Ishikawa (cell line): ENCODE measurements around the gene TAB3.

Experiments used
- CEBPB ChIP-seq: IDR thresholded peaks from 2 replicates; pipeline ENCODE4 v1.6.1; 2012
- CREB1 ChIP-seq: IDR thresholded peaks from 2 replicates; pipeline ENCODE4 v1.6.1; 2012; ENCODE audit warnings: low read depth
- EGR1 ChIP-seq: IDR thresholded peaks from 2 replicates; pipeline ENCODE4 v1.6.1; 2012
- EP300 ChIP-seq: IDR thresholded peaks from 2 replicates; pipeline ENCODE4 v1.6.1; 2012; ENCODE audit warnings: borderline replicate concordance
- FOXM1 ChIP-seq: IDR thresholded peaks from 2 replicates; pipeline ENCODE4 v1.6.1; 2012; ENCODE audit warnings: low read depth, borderline replicate concordance
- NFIC ChIP-seq: IDR thresholded peaks from 2 replicates; pipeline ENCODE4 v1.6.1; 2012
- RAD21 ChIP-seq: IDR thresholded peaks from 2 replicates; pipeline ENCODE4 v1.6.1; 2012; ENCODE audit warnings: low read depth
- TAF1 ChIP-seq: IDR thresholded peaks from 2 replicates; pipeline ENCODE4 v1.6.1; 2012; ENCODE audit warnings: low read depth, mild to moderate bottlenecking
- TCF12 ChIP-seq: IDR thresholded peaks from 2 replicates; pipeline ENCODE4 v1.6.1; 2012; ENCODE audit warnings: low read depth
- TEAD4 ChIP-seq: IDR thresholded peaks from 2 replicates; pipeline ENCODE4 v1.6.1; 2012
- YY1 ChIP-seq: IDR thresholded peaks from 2 replicates; pipeline ENCODE4 v1.6.1; 2012; ENCODE audit warnings: low read depth
- ZBTB7A ChIP-seq: IDR thresholded peaks from 2 replicates; pipeline ENCODE4 v1.6.1; 2012; ENCODE audit warnings: low read depth
- TF ChIP-seq, protein P1 (sequence below): IDR thresholded peaks from 2 replicates; pipeline ENCODE4 v1.6.1; 2012; ENCODE audit warnings: low read depth, mild to moderate bottlenecking
- TF ChIP-seq, protein P2 (sequence below): IDR thresholded peaks from 2 replicates; pipeline ENCODE4 v1.6.1; 2012
- TF ChIP-seq, protein P3 (sequence below): IDR thresholded peaks from 2 replicates; pipeline ENCODE4 v1.6.1; 2012

Gene TAB3

DNA sequence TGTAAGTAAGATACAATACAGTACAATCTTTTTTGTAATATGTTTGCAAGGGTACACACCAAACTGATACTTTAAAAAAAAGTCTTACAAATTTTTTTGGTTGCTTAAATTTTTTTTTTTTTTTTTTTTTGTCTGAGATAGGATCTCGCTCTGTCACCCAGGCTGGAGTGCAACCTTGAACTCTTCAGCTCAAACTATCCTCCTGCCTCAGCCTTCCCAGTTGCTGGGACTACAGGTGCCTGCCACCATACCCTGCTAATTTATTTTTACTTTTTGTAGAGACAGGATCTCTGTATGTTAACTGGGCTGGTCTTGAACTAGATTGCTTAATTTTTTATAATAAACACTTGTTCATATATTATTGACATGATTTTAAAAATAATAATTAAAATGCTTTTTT is 41.1 kb upstream of the TAB3 start:
- TF ChIP-seq FOXM1, result no peak
- TF ChIP-seq, protein P1, sequence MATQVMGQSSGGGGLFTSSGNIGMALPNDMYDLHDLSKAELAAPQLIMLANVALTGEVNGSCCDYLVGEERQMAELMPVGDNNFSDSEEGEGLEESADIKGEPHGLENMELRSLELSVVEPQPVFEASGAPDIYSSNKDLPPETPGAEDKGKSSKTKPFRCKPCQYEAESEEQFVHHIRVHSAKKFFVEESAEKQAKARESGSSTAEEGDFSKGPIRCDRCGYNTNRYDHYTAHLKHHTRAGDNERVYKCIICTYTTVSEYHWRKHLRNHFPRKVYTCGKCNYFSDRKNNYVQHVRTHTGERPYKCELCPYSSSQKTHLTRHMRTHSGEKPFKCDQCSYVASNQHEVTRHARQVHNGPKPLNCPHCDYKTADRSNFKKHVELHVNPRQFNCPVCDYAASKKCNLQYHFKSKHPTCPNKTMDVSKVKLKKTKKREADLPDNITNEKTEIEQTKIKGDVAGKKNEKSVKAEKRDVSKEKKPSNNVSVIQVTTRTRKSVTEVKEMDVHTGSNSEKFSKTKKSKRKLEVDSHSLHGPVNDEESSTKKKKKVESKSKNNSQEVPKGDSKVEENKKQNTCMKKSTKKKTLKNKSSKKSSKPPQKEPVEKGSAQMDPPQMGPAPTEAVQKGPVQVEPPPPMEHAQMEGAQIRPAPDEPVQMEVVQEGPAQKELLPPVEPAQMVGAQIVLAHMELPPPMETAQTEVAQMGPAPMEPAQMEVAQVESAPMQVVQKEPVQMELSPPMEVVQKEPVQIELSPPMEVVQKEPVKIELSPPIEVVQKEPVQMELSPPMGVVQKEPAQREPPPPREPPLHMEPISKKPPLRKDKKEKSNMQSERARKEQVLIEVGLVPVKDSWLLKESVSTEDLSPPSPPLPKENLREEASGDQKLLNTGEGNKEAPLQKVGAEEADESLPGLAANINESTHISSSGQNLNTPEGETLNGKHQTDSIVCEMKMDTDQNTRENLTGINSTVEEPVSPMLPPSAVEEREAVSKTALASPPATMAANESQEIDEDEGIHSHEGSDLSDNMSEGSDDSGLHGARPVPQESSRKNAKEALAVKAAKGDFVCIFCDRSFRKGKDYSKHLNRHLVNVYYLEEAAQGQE, result no peak
- TF ChIP-seq TAF1, result no peak
- TF ChIP-seq EGR1, result no peak
- TF ChIP-seq TCF12, result no peak
- TF ChIP-seq YY1, result no peak
- no peak for TF ChIP-seq CREB1
- TF ChIP-seq CEBPB, result no peak
- TF ChIP-seq, protein P2, sequence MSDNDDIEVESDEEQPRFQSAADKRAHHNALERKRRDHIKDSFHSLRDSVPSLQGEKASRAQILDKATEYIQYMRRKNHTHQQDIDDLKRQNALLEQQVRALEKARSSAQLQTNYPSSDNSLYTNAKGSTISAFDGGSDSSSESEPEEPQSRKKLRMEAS, result no peak
- no peak for TF ChIP-seq ZBTB7A
- no peak for TF ChIP-seq NFIC
- TF ChIP-seq RAD21, result no peak
- no peak for TF ChIP-seq TEAD4
- TF ChIP-seq EP300, result no peak
- TF ChIP-seq, protein P3, sequence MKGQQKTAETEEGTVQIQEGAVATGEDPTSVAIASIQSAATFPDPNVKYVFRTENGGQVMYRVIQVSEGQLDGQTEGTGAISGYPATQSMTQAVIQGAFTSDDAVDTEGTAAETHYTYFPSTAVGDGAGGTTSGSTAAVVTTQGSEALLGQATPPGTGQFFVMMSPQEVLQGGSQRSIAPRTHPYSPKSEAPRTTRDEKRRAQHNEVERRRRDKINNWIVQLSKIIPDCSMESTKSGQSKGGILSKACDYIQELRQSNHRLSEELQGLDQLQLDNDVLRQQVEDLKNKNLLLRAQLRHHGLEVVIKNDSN, result no peak

DNA sequence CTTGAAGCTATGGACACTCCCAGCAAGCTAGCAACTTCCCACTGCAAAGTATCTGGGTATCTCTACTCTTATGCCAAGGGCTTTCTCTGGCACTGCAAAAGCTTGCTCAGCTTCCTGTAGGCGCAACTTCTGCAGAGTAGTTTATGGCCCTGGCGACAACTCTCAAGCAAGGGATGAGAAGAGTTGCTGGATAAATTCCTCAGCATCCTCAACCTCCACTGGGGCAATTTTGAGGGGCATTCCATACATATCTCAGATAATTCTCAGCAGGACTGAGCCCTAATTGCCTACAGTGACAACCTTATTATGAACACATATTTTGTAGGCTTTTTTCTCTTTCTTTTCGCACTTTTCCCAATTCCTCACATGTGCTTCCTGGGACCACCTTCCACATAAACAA is 31.2 kb upstream of the TAB3 start:
- TF ChIP-seq EGR1 (no peak), FOXM1 (no peak), TCF12 (no peak), TEAD4 (no peak), TAF1 (no peak), YY1 (no peak), CEBPB (no peak), ZBTB7A (no peak), CREB1 (no peak), NFIC (no peak), RAD21 (no peak), EP300 (no peak)
- TF ChIP-seq, protein P1, result no peak
- TF ChIP-seq, protein P3, result no peak
- TF ChIP-seq, protein P2, result no peak

DNA sequence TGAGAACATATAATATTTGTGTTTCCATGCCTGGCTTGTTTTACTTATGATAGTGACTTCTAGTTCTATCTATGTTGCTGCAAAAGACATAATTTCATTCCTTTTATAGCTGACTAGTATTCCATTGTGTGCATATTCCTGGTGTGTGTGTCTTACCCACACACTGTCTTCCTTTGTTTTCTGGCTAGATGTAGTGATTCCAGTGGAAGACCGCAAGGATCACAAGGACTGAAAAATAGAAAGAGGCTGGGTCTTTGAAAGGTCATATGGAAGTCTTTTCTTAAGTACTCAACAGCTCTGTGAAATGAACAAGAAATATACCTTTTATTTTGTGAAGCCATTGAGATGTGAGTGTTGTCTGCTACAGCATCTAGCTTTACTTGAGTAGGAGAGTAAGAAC is 29.4 kb upstream of the TAB3 start:
- no peak for TF ChIP-seq TAF1
- TF ChIP-seq ZBTB7A, result no peak
- no peak for TF ChIP-seq EGR1
- TF ChIP-seq CEBPB, result no peak
- TF ChIP-seq TCF12, result no peak
- TF ChIP-seq RAD21, result no peak
- no peak for TF ChIP-seq FOXM1
- TF ChIP-seq TEAD4, result no peak
- no peak for TF ChIP-seq EP300

DNA sequence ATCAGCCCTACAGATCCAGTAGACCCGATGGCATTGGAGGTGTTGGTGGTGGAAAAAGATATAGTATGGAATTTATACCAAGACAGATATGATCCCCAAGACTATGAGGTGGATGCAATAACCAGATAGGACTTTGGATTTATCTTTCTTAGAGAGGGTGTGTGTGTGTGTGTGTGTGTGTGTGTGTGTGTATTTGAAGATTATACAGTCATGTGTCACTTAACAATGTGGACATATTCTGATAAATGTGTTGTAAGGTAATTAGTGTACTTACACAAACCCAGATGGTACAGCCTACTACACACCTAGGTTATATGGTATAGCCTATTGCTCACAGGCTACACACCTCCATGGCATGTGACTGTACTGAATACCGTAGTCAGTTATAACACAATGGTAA is 24.4 kb upstream of the TAB3 start:
- no peak for TF ChIP-seq FOXM1
- TF ChIP-seq CEBPB, result no peak
- no peak for TF ChIP-seq EGR1
- no peak for TF ChIP-seq NFIC
- no peak for TF ChIP-seq ZBTB7A
- no peak for TF ChIP-seq RAD21
- TF ChIP-seq, protein P2, result no peak
- no peak for TF ChIP-seq EP300
- TF ChIP-seq, protein P3, result no peak
- TF ChIP-seq TEAD4, result no peak
- no peak for TF ChIP-seq CREB1
- no peak for TF ChIP-seq TCF12
- no peak for TF ChIP-seq TAF1
- TF ChIP-seq, protein P1, result no peak
- TF ChIP-seq YY1, result no peak
